Measurements from ENCODE around the gene SYT5. TPM values are rescaled to one million over a fixed set of nuclear protein-coding genes. Genes with fewer than 3 reads are reported as not detected.
A peak's percentile ranks its signal among the peaks of the same experiment; 100 is the strongest.

Gene SYT5
- total and polyA plus RNA-seq, 10 of the 15 experiments (the other 5 are each of a cell fraction or from before 2014, with no cell fraction given), result 0.04 to 0.79 (median 0.26) TPM; not detected in 7

DNA sequence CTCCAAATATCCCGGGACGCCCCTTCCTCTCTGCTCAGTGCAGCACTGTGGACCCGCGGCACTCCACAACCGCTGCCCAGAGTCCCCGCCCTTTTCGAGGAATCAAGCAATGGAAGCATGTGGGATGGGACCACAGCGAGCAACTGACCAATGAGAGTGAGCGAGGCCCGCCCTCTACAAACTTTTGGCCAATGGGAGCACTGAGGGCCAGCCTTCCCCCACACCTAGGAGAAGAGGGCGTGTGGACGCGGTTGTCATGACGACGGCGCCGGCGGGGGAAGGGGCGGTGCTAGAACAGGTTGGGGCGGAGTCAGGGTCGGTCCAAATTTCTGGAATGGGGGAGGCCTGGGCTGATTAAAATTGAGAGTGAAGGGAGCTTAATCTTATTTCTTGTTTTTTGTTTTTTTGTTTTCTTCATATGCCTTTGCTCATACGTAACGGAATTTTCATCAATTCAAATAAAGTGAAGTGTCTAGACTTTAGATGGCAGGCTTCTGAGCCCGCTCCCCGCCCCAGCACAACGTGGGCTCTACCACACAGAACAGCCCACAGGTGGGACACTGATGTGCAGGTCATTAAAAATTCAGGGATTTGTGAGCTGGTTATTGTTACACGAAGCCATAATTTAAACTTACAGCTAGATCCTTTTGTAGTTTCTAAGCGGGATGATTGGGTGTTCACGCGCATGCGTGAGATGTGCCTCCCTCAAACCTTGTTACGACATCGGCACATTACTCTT is 13.4 kb downstream of the SYT5 start, which contains the start of gene DNAAF3 (continued):
- TF ChIP-seq, protein P1, sequence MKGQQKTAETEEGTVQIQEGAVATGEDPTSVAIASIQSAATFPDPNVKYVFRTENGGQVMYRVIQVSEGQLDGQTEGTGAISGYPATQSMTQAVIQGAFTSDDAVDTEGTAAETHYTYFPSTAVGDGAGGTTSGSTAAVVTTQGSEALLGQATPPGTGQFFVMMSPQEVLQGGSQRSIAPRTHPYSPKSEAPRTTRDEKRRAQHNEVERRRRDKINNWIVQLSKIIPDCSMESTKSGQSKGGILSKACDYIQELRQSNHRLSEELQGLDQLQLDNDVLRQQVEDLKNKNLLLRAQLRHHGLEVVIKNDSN (IDR thresholded peaks at IDR 0.05; ENCODE audit: borderline replicate concordance, extremely low read length, insufficient read depth, low read depth, low read length), result no peak
- 0 out of 2 replicates have a peak, but pooled peaks have one; percentile 17 for TF ChIP-seq IRF3 (IDR thresholded peaks at IDR 0.05)
- TF ChIP-seq ATF7 (IDR thresholded peaks at IDR 0.05; ENCODE audit: low read depth), result peak; percentile 85
- TF ChIP-seq ZNF622 (IDR thresholded peaks at IDR 0.05), result no peak
- TF ChIP-seq ZNF207 (IDR thresholded peaks at IDR 0.05; ENCODE audit: borderline replicate concordance), result no peak
- TF ChIP-seq POLR2A (IDR thresholded peaks at IDR 0.05; ENCODE audit: low read depth, low read length), result no peak
- TF ChIP-seq ZNF274 (IDR thresholded peaks at IDR 0.05; ENCODE audit: insufficient read depth, insufficient read length), result no peak
- no peak for TF ChIP-seq USF2 (IDR thresholded peaks at IDR 0.05; ENCODE audit: borderline replicate concordance, low read depth, low read length)
- no peak for TF ChIP-seq KAT2A (conservative IDR thresholded peaks at IDR 0.05; ENCODE audit: control insufficient read depth, low read depth, low read length)
- TF ChIP-seq RBBP5 (conservative IDR thresholded peaks at IDR 0.05), result no peak
- TF ChIP-seq NFIC (IDR thresholded peaks at IDR 0.05; ENCODE audit: low read depth, low read length), result no peak
- TF ChIP-seq SP1 (IDR thresholded peaks at IDR 0.05; ENCODE audit: low read depth, low read length), result peak; percentile 94
- no peak for TF ChIP-seq E2F4 (IDR thresholded peaks at IDR 0.05; ENCODE audit: low read depth, low read length)
- no peak for TF ChIP-seq POLR2AphosphoS2 (IDR thresholded peaks at IDR 0.05; ENCODE audit: low read depth, low read length)
- TF ChIP-seq YY1 (IDR thresholded peaks at IDR 0.05; ENCODE audit: low read depth, low read length), result no peak
- no peak for TF ChIP-seq RAD21 (IDR thresholded peaks at IDR 0.05; ENCODE audit: insufficient read depth, low read depth, low read length)
- TF ChIP-seq SRF (IDR thresholded peaks at IDR 0.05; ENCODE audit: low read depth in 2 of 2, low read length in 2 of 2), result no peak
- no peak for TF ChIP-seq FOXM1 (IDR thresholded peaks at IDR 0.05; ENCODE audit: low read depth, low read length)
- TF ChIP-seq SMAD5 (IDR thresholded peaks at IDR 0.05; ENCODE audit: low read depth), result no peak
- no peak for TF ChIP-seq SMARCA5 (IDR thresholded peaks at IDR 0.05)
- TF ChIP-seq MYC (IDR thresholded peaks at IDR 0.05; ENCODE audit: insufficient read depth, insufficient read length, insufficient replicate concordance, low read length, severe bottlenecking), result no peak
- peak; percentile 97 for TF ChIP-seq KLF5 (IDR thresholded peaks at IDR 0.05; ENCODE audit: partially characterized antibody)
- TF ChIP-seq EED (IDR thresholded peaks at IDR 0.05; ENCODE audit: low read depth), result no peak
- TF ChIP-seq HDAC6 (IDR thresholded peaks at IDR 0.05; ENCODE audit: unreplicated experiment), result no peak
- TF ChIP-seq STAT3 (IDR thresholded peaks at IDR 0.05; ENCODE audit: low read depth, low read length), result no peak
- no peak for TF ChIP-seq MTA2 (IDR thresholded peaks at IDR 0.05; ENCODE audit: low read depth)
- peak; percentile 94 for TF ChIP-seq CHD1 (IDR thresholded peaks at IDR 0.05; ENCODE audit: low read depth, low read length)
